ENCODE data around the gene STMN1.

GRCh38 chr1:25926731-25927496, 20.7 kb upstream of the STMN1 start:
- no peak for TF ChIP-seq CTCF (IDR thresholded peaks at IDR 0.05 in 8 of 11, conservative IDR thresholded peaks at IDR 0.05 in 3 of 11)
- TF ChIP-seq POLR2A (IDR thresholded peaks at IDR 0.05), result no peak
